GM12878 (cell line): Measurements from ENCODE around the gene SLC66A3. TPM values are rescaled to one million over a fixed set of nuclear protein-coding genes. Genes with fewer than 3 reads are reported as not detected.

Source experiments
- ATAC-seq: fragments of 200-7000 bp; cut with Tn5 transposase; 3 replicates; pipeline ENCODE4 v1.9.1; 2020; ENCODE audit warnings: mild to moderate bottlenecking, moderate library complexity
- BruUV-seq: library from RNA; stranded (reverse); fragments of 400-500 nt; replicated peaks from 2 replicates; lab custom pipeline; 2021; lab: Mats Ljungman, UMichigan
- CTCF ChIA-PET: fragments of 300-600 bp; sonication (Branson Sonifier 250); formaldehyde crosslinking; extraction: SDS; loops from one replicate; lab custom pipeline; 2021; ENCODE audit warnings: inconsistent platforms; lab: Yijun Ruan, JAX
- POLR2A ChIA-PET: fragments of 350-600 bp; formaldehyde crosslinking; extraction: SDS; loops from one replicate; lab custom pipeline; 2021; ENCODE audit warnings: inconsistent platforms; lab: Charles Lee
- RAD21 ChIA-PET: fragments of 300-600 bp; sonication (Branson Sonifier 250); formaldehyde crosslinking; loops from one replicate; lab custom pipeline; 2023; ENCODE audit warnings: antibody characterized with exemption; ENCODE audit not compliant: unreplicated experiment; lab: Charles Lee
- SMC1A ChIA-PET: fragments of 300-600 bp; sonication (Branson Sonifier 250); formaldehyde crosslinking; loops from one replicate; lab custom pipeline; 2023; ENCODE audit not compliant: unreplicated experiment, uncharacterized antibody; lab: Charles Lee
- DNase-seq: peaks from one replicate; pipeline ENCODE4 v3.0.0-alpha.2; 2011; ENCODE audit warnings: low read depth, low spot score
- FAIRE-seq: peaks from 3 replicates; lab custom pipeline; 2011; peaks lifted over from hg19 to GRCh38; lab: Jason Lieb, UNC
- H2AFZ ChIP-seq: 2 replicates; pipeline ENCODE4 v1.6.0; 2011; ENCODE audit warnings: low read depth, low read length, control low read depth; ENCODE audit not compliant: control insufficient read depth
- H3K27ac ChIP-seq: 2 replicates; pipeline ENCODE4 v1.5.1; 2011; ENCODE audit warnings: control low read depth; ENCODE audit not compliant: control insufficient read depth, insufficient read depth
- H3K27me3 ChIP-seq, 2 experiments: replicated peaks in 1 of 2; 2 replicates each; pipeline versions ENCODE4 v1.6.0 to v1.6.1; 2011; ENCODE audit warnings: low read length in 1 of 2; ENCODE audit not compliant: control insufficient read depth in 2 of 2, insufficient read depth in 2 of 2
- H3K36me3 ChIP-seq, 2 experiments: 2 replicates each; pipeline ENCODE4 v1.5.1; 2011; ENCODE audit warnings: low read length in 1 of 2; ENCODE audit not compliant: control insufficient read depth in 2 of 2, insufficient read depth in 2 of 2
- H3K4me1 ChIP-seq: 2 replicates; pipeline ENCODE4 v1.6.1; 2011; ENCODE audit warnings: mild to moderate bottlenecking, low read length, moderate library complexity, mixed read lengths; ENCODE audit not compliant: control insufficient read depth, insufficient read depth
- H3K4me2 ChIP-seq: 2 replicates; pipeline ENCODE4 v1.6.0; 2011; ENCODE audit warnings: control low read depth; ENCODE audit not compliant: control insufficient read depth, insufficient read depth
- H3K4me3 ChIP-seq: fragments of 200-600 bp; sonication (generic); 2 replicates; pipeline ENCODE4 v1.5.1; 2016
- H3K79me2 ChIP-seq: 2 replicates; pipeline ENCODE4 v1.6.0; 2011; ENCODE audit warnings: low read length; ENCODE audit not compliant: control insufficient read depth, insufficient read depth
- H3K9ac ChIP-seq: 2 replicates; pipeline ENCODE4 v1.8.0; 2011; ENCODE audit warnings: low read length, control low read depth, mixed read lengths; ENCODE audit not compliant: control insufficient read depth, insufficient read depth
- H3K9me3 ChIP-seq: replicated peaks from 3 replicates; pipeline ENCODE4 v1.5.1; 2011; ENCODE audit warnings: mild to moderate bottlenecking, low read length; ENCODE audit not compliant: control insufficient read depth, insufficient read depth
- H4K20me1 ChIP-seq: 2 replicates; pipeline ENCODE4 v1.6.0; 2011; ENCODE audit not compliant: control insufficient read depth, insufficient read depth
- CBX3 ChIP-seq: fragments of 200-600 bp; sonication (generic); IDR thresholded peaks from 2 replicates; pipeline ENCODE4 v1.6.1; 2016; ENCODE audit warnings: low read depth, borderline replicate concordance
- CHD4 ChIP-seq: fragments of 200-600 bp; sonication (generic); IDR thresholded peaks from 2 replicates; pipeline ENCODE4 v1.6.1; 2016; ENCODE audit warnings: mild to moderate bottlenecking
- CREM ChIP-seq: IDR thresholded peaks from 2 replicates; pipeline ENCODE4 v1.6.1; 2014; ENCODE audit warnings: antibody characterized with exemption, low read depth
- HDAC2 ChIP-seq: fragments of 200-600 bp; sonication (generic); IDR thresholded peaks from 2 replicates; pipeline ENCODE4 v1.6.1; 2017
- HDAC6 ChIP-seq: fragments of 200-600 bp; sonication (generic); IDR thresholded peaks from one replicate; pipeline ENCODE4 v1.8.0; 2017; ENCODE audit warnings: antibody characterized with exemption; ENCODE audit not compliant: unreplicated experiment
- KAT2A ChIP-seq: conservative IDR thresholded peaks from 2 replicates; pipeline ENCODE4 v1.6.1; 2011; ENCODE audit warnings: low read depth, low read length; ENCODE audit not compliant: control insufficient read depth
- NFXL1 ChIP-seq: fragments of 450-650 bp; IDR thresholded peaks from 2 replicates; pipeline ENCODE4 v1.6.1; 2017; ENCODE audit warnings: antibody characterized with exemption, mild to moderate bottlenecking, borderline replicate concordance
- NR2C1 ChIP-seq: fragments of 450-650 bp; IDR thresholded peaks from 2 replicates; pipeline ENCODE4 v1.6.1; 2017; ENCODE audit warnings: antibody characterized with exemption, mild to moderate bottlenecking, moderate library complexity
- NR2C2 ChIP-seq: IDR thresholded peaks from 2 replicates; pipeline ENCODE4 v1.6.1; 2011; ENCODE audit warnings: borderline replicate concordance, low read depth; ENCODE audit not compliant: control insufficient read depth, insufficient read length
- SIX5 ChIP-seq: IDR thresholded peaks from 2 replicates; pipeline ENCODE4 v1.6.1; 2011; ENCODE audit warnings: mild to moderate bottlenecking, low read depth, low read length, moderate library complexity; ENCODE audit not compliant: severe bottlenecking
- TBL1XR1 ChIP-seq: IDR thresholded peaks from 2 replicates; pipeline ENCODE4 v1.6.1; 2012; ENCODE audit warnings: low read depth, low read length, improper control_type of control experiment
- ZNF24 ChIP-seq: fragments of 450-650 bp; IDR thresholded peaks from 2 replicates; pipeline ENCODE4 v1.6.1; 2017; ENCODE audit warnings: antibody characterized with exemption, mild to moderate bottlenecking
- WGBS: methylation state at CpG from one replicate; pipeline ENCODE4 v1.1.6; 2016; ENCODE audit warnings: low lambda C conversion rate; ENCODE audit not compliant: insufficient replicate concordance, insufficient coverage; ENCODE audit errors: missing lambda C conversion rate; 5-methylcytosine and 5-hydroxymethylcytosine counted together
- in situ Hi-C: fragments of 300-500 bp; cut with MboI; formaldehyde crosslinking; loops from 9 replicates; pipeline ENCODE4 v1.14.3; 2018; ENCODE audit warnings: mixed read lengths
- intact Hi-C: fragments of 100-400 bp; cut with micrococcal nuclease; formaldehyde crosslinking; loops from one replicate; pipeline ENCODE4 v1.14.2; 2022; ENCODE audit not compliant: unreplicated experiment
- polyA plus RNA-seq, 11 experiments: library from polyadenylated mRNA; depleted of rRNA in 4 of 11; unstranded in 6 of 11; stranded (reverse) in 5 of 11; fragments of >200 nt; fragmentation: Nextera tagmentation in 4 of 11; fragmentation: Illumina TruSeq in 1 of 11; extraction: Ambion mirVana in 4 of 11; extraction: Trizol in 1 of 11; gene quantifications; 1 replicate in 1 of 11; 2 replicates in 10 of 11; pipeline versions ENCODE4 v1.2.1 to v1.2.3, GENCODE V29; 2011 to 2016; ENCODE audit warnings: inconsistent platforms in 2 of 11, missing spikeins in 2 of 11, low read depth in 1 of 11
- total RNA-seq, 4 experiments: library from RNA; depleted of rRNA in 3 of 4; stranded (reverse); fragments of >200 nt in 3 of 4; fragmentation: Illumina TruSeq in 1 of 4; extraction: Trizol in 1 of 4; gene quantifications; 2 replicates each; pipeline versions ENCODE4 v1.2.1 to v1.2.3, GENCODE V29; 2013 to 2021
- TF ChIP-seq, protein P1 (sequence below): fragments of 450-650 bp; formaldehyde crosslinking; IDR thresholded peaks from 2 replicates; pipeline ENCODE4 v1.4.0; 2020; ENCODE audit warnings: mild to moderate bottlenecking, moderate library complexity
- TF ChIP-seq, protein P2 (sequence below): fragments of 450-650 bp; IDR thresholded peaks from 2 replicates; pipeline ENCODE4 v1.6.1; 2017; ENCODE audit warnings: mild to moderate bottlenecking, moderate library complexity
- TF ChIP-seq, protein P3 (sequence below): IDR thresholded peaks from 2 replicates; pipeline ENCODE4 v1.6.1; 2012; ENCODE audit warnings: low read depth, low read length, improper control_type of control experiment
- TF ChIP-seq, protein P4 (sequence below): IDR thresholded peaks from 2 replicates; pipeline ENCODE4 v1.6.1; 2011; ENCODE audit warnings: low read depth, low read length, improper control_type of control experiment, borderline replicate concordance

The SLC66A3 gene
- total and polyA plus RNA-seq, 10 of the 15 experiments (the other 5 are each of a cell fraction or from before 2014, with no cell fraction given), result 1.4 to 14.2 (median 6.4) TPM

DNA sequence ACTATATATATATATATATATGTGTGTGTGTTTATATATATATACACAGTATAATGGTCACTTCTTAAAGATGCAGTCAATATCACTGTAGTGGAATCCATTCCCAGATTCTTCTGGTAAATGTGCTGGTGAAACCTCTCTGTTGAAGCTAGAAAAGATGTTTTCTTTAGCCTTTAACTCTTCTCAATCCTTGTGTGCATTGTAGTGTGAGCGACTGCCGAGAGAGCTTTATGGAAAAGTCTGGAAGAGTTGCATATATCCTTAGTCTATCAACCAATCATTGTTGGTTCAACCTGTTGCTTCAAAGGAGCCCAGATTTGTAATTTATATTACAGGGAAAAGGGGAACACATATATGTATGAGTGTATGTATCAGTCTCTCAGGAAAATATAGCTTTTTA lies 27.7 kb downstream of the SLC66A3 start:
- H3K27ac ChIP-seq, result no peak overlapping the region
- H3K9me3 ChIP-seq, result no peaks in the 10 kb centered on the region
- no peaks in the 10 kb centered on the region for H3K4me1 ChIP-seq
- POLR2A ChIA-PET, result no interaction called here
- H4K20me1 ChIP-seq, result no peaks in the 10 kb centered on the region
- no peak for DNase-seq
- ATAC-seq, result no peak
- H3K4me2 ChIP-seq, result no peak overlapping the region
- CTCF ChIA-PET, result interaction anchor here (0.7 to 1.1 kb wide), 4 partner anchors 23 to 498 kb away, joined by 3 to 4 read pairs (median 3); a partner anchor contains a TSS
- 95% methylated on average over 2 of the region's 2 CpGs for WGBS
- RAD21 ChIA-PET, result no interaction called here
- in situ Hi-C loops, result no loop called here
- peaks cover 0 to 4% of the 10 kb centered on the region in 2 experiments; a peak in 1 of 4 replicates for H3K36me3 ChIP-seq
- BruUV-seq, result no TSS peak
- intact Hi-C loops, result no loop called here
- SMC1A ChIA-PET, result interaction anchor here (1.0 to 1.4 kb wide), 2 partner anchors 10 to 24 kb away, joined by 3 read pairs; no protein-coding TSS in a partner anchor
- H2AFZ ChIP-seq, result no peak overlapping the region
- FAIRE-seq, result no peak
- no peaks in the 10 kb centered on the region for H3K27me3 ChIP-seq
- no peak overlapping the region for H3K9ac ChIP-seq
- H3K4me3 ChIP-seq, result no peak overlapping the region
- no peaks in the 10 kb centered on the region for H3K79me2 ChIP-seq
- TF ChIP-seq SIX5, result no peak
- TF ChIP-seq TBL1XR1, result no peak
- TF ChIP-seq CREM, result no peak
- no peak for TF ChIP-seq NR2C1
- no peak for TF ChIP-seq CBX3
- no peak for TF ChIP-seq HDAC6
- no peak for TF ChIP-seq NFXL1
- TF ChIP-seq, protein P1, sequence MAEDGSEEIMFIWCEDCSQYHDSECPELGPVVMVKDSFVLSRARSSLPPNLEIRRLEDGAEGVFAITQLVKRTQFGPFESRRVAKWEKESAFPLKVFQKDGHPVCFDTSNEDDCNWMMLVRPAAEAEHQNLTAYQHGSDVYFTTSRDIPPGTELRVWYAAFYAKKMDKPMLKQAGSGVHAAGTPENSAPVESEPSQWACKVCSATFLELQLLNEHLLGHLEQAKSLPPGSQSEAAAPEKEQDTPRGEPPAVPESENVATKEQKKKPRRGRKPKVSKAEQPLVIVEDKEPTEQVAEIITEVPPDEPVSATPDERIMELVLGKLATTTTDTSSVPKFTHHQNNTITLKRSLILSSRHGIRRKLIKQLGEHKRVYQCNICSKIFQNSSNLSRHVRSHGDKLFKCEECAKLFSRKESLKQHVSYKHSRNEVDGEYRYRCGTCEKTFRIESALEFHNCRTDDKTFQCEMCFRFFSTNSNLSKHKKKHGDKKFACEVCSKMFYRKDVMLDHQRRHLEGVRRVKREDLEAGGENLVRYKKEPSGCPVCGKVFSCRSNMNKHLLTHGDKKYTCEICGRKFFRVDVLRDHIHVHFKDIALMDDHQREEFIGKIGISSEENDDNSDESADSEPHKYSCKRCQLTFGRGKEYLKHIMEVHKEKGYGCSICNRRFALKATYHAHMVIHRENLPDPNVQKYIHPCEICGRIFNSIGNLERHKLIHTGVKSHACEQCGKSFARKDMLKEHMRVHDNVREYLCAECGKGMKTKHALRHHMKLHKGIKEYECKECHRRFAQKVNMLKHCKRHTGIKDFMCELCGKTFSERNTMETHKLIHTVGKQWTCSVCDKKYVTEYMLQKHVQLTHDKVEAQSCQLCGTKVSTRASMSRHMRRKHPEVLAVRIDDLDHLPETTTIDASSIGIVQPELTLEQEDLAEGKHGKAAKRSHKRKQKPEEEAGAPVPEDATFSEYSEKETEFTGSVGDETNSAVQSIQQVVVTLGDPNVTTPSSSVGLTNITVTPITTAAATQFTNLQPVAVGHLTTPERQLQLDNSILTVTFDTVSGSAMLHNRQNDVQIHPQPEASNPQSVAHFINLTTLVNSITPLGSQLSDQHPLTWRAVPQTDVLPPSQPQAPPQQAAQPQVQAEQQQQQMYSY (CRISPR knock-in tag), result no peak
- TF ChIP-seq HDAC2, result no peak
- no peak for TF ChIP-seq KAT2A
- TF ChIP-seq, protein P2, sequence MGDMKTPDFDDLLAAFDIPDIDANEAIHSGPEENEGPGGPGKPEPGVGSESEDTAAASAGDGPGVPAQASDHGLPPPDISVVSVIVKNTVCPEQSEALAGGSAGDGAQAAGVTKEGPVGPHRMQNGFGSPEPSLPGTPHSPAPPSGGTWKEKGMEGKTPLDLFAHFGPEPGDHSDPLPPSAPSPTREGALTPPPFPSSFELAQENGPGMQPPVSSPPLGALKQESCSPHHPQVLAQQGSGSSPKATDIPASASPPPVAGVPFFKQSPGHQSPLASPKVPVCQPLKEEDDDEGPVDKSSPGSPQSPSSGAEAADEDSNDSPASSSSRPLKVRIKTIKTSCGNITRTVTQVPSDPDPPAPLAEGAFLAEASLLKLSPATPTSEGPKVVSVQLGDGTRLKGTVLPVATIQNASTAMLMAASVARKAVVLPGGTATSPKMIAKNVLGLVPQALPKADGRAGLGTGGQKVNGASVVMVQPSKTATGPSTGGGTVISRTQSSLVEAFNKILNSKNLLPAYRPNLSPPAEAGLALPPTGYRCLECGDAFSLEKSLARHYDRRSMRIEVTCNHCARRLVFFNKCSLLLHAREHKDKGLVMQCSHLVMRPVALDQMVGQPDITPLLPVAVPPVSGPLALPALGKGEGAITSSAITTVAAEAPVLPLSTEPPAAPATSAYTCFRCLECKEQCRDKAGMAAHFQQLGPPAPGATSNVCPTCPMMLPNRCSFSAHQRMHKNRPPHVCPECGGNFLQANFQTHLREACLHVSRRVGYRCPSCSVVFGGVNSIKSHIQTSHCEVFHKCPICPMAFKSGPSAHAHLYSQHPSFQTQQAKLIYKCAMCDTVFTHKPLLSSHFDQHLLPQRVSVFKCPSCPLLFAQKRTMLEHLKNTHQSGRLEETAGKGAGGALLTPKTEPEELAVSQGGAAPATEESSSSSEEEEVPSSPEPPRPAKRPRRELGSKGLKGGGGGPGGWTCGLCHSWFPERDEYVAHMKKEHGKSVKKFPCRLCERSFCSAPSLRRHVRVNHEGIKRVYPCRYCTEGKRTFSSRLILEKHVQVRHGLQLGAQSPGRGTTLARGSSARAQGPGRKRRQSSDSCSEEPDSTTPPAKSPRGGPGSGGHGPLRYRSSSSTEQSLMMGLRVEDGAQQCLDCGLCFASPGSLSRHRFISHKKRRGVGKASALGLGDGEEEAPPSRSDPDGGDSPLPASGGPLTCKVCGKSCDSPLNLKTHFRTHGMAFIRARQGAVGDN, result no peak
- TF ChIP-seq, protein P3, sequence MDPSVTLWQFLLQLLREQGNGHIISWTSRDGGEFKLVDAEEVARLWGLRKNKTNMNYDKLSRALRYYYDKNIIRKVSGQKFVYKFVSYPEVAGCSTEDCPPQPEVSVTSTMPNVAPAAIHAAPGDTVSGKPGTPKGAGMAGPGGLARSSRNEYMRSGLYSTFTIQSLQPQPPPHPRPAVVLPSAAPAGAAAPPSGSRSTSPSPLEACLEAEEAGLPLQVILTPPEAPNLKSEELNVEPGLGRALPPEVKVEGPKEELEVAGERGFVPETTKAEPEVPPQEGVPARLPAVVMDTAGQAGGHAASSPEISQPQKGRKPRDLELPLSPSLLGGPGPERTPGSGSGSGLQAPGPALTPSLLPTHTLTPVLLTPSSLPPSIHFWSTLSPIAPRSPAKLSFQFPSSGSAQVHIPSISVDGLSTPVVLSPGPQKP, result no peak
- TF ChIP-seq ZNF24, result no peak
- TF ChIP-seq CHD4, result no peak
- TF ChIP-seq, protein P4, sequence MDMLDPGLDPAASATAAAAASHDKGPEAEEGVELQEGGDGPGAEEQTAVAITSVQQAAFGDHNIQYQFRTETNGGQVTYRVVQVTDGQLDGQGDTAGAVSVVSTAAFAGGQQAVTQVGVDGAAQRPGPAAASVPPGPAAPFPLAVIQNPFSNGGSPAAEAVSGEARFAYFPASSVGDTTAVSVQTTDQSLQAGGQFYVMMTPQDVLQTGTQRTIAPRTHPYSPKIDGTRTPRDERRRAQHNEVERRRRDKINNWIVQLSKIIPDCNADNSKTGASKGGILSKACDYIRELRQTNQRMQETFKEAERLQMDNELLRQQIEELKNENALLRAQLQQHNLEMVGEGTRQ, result no peak
- TF ChIP-seq NR2C2, result no peak
